Measurements from ENCODE around the gene DDX28.

DDX28 gene

DNA sequence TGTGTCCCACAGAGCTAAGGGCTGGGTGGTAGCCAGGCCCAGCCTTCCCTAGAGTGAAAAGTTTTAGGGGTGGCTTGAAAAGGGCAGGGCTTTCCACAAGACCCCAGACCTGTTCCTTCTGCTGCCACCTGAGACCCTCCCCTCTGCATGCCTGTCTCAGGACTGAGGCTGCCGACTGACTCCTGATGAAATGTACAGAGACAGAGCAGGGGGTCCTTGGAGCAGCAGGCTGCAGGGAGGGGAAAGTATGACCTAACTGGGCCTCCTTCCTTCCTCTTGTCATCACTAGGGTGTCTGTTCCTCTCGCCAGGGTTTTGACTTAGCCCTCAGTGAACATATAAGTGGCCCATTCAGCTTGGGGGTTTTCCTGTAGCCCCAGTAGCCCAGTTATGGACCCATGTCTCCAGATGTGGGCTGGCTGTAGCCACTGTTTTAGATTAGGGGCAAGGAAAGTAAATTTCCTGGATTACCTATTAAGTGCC, 47.3 kb upstream of the DDX28 start:
- peak; percentile 24 for DNase-seq (ENCODE audit: low read depth)
- TF ChIP-seq POLR2A (IDR thresholded peaks at IDR 0.05; ENCODE audit: extremely low read depth, insufficient read length) (no peak), MYC (IDR thresholded peaks at IDR 0.05; ENCODE audit: low read depth, low read length) (no peak)
- TF ChIP-seq, protein P1, sequence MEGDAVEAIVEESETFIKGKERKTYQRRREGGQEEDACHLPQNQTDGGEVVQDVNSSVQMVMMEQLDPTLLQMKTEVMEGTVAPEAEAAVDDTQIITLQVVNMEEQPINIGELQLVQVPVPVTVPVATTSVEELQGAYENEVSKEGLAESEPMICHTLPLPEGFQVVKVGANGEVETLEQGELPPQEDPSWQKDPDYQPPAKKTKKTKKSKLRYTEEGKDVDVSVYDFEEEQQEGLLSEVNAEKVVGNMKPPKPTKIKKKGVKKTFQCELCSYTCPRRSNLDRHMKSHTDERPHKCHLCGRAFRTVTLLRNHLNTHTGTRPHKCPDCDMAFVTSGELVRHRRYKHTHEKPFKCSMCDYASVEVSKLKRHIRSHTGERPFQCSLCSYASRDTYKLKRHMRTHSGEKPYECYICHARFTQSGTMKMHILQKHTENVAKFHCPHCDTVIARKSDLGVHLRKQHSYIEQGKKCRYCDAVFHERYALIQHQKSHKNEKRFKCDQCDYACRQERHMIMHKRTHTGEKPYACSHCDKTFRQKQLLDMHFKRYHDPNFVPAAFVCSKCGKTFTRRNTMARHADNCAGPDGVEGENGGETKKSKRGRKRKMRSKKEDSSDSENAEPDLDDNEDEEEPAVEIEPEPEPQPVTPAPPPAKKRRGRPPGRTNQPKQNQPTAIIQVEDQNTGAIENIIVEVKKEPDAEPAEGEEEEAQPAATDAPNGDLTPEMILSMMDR (IDR thresholded peaks at IDR 0.05; ENCODE audit: low read depth, low read length) = no peak
- TF ChIP-seq, protein P2, sequence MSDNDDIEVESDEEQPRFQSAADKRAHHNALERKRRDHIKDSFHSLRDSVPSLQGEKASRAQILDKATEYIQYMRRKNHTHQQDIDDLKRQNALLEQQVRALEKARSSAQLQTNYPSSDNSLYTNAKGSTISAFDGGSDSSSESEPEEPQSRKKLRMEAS (IDR thresholded peaks at IDR 0.05; ENCODE audit: low read depth, low read length) = no peak
- no peak overlapping the region for H3K4me3 ChIP-seq (ENCODE audit: low read depth, low read length)

DNA sequence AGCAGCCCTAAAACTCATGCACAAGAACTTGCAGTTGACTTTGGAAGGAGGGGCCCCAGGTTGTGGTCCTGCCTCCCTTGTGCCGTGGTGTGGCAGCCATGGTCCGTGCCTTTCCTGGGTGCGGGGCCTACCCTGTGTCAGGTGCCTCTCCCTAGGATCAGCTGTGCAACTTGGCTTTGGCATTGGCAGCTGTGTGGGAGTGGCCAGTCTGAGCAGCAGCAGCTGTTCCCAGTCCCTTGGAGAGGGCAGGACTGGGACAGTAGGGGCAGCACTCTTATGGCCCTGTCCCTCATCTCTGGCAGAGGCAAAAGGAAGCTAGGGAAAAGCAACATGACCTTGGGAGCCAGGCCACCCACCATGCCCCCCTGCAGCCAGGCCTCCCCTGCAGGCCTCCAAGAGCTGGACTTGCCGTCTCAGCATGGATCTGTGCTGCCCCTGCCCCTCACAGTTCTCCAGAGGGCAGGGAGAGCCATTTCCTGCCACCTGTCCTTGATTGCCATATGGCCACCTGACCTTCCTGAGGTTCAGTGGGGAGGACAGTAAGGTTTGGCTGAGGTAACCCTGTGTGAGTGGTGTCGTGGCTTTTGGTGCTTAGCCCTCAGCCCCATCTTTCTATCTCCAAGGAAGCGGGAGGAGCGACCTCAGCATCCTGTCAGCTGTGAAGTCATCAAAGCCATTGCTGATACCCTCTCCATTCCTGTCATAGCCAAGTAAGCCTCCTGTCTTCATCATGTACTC, 46.6 kb upstream of the DDX28 start:
- peak; percentile 67 for DNase-seq (ENCODE audit: low read depth)
- no peak overlapping the region for H3K4me3 ChIP-seq (ENCODE audit: low read depth, low read length)
- TF ChIP-seq POLR2A (IDR thresholded peaks at IDR 0.05; ENCODE audit: extremely low read depth, insufficient read length) (no peak), MYC (IDR thresholded peaks at IDR 0.05; ENCODE audit: low read depth, low read length) (no peak)
- TF ChIP-seq, protein P1 (IDR thresholded peaks at IDR 0.05; ENCODE audit: low read depth, low read length) = no peak
- TF ChIP-seq, protein P2 (IDR thresholded peaks at IDR 0.05; ENCODE audit: low read depth, low read length) = no peak

DNA sequence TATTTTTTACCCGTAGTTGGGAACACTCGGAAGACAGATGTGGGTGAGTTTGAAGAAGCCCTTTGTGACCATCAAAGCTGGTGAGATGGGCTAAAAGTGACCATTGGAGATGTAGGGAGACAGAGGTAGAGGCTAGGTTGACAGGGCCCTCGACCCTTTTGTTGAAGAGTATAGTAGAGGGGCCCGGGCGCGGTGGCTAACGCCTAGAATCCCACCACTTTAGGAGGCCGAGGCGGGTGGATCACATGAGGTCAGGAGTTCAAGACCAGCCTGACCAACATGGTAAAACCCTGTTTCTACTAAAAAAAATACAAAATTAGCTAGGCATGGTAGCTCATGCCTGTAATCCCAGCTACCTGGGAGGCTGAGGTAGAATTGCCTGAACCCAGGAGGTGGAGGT, 45.9 kb upstream of the DDX28 start:
- no peak overlapping the region for H3K4me3 ChIP-seq (ENCODE audit: low read depth, low read length)
- TF ChIP-seq MYC (IDR thresholded peaks at IDR 0.05; ENCODE audit: low read depth, low read length) (no peak), POLR2A (IDR thresholded peaks at IDR 0.05; ENCODE audit: extremely low read depth, insufficient read length) (no peak)
- TF ChIP-seq, protein P2 (IDR thresholded peaks at IDR 0.05; ENCODE audit: low read depth, low read length) = no peak
- TF ChIP-seq, protein P1 (IDR thresholded peaks at IDR 0.05; ENCODE audit: low read depth, low read length) = no peak
- no peak for DNase-seq (ENCODE audit: low read depth)

DNA sequence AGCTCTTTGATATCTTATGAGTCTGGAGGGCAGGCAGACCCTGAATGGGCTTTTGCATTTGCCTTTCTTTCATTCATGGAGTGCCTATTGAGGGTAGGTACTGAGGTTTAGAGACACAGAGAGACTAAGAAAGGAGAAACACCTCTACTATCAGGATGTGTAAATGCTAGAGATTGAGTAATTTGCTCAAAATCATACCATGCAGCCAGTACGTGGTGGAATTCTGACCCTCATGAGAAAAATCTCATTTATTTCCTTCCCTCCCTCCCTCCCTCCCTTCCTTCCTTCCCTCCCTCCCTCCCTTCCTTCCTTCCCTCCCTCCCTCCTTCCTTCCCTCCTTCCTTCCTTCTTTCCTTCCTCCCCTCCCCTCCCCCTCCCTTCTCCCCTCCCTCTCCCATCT, 43.7 kb upstream of the DDX28 start:
- TF ChIP-seq, protein P2 (IDR thresholded peaks at IDR 0.05; ENCODE audit: low read depth, low read length) = no peak
- TF ChIP-seq, protein P1 (IDR thresholded peaks at IDR 0.05; ENCODE audit: low read depth, low read length) = no peak
- TF ChIP-seq MYC (IDR thresholded peaks at IDR 0.05; ENCODE audit: low read depth, low read length) (no peak), POLR2A (IDR thresholded peaks at IDR 0.05; ENCODE audit: extremely low read depth, insufficient read length) (no peak)
- H3K4me3 ChIP-seq (ENCODE audit: low read depth, low read length) = no peak overlapping the region
- no peak for DNase-seq (ENCODE audit: low read depth)

DNA sequence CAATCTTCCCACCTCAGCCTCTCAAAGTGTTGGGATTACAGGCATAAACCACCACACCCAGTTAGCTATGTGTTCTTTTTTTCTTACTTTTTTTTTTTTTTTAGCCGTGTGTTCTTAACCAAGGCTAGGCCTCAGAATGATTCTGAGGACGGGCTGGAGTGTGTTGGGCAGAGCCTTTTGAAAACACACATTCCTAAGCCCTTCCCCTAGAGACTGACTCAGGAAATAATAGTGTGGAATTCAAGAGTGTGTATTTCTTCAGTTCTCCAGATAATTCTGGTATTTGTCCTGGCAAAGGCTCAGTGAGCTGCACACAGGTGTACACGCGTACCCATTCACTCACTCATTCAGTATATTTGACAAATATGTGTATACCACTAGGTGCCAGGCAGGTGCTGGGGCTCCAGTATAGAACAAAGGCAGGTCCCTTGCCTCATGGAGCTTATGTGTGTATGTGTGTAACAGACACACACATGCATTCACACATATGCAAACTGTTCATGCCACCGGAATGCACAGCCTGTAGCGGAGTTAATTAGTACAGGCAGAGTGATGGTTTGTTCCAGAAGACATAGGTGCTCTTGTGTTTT, 42.8 kb upstream of the DDX28 start:
- no peak for TF ChIP-seq POLR2A (IDR thresholded peaks at IDR 0.05; ENCODE audit: extremely low read depth, insufficient read length)
- TF ChIP-seq, protein P1 (IDR thresholded peaks at IDR 0.05; ENCODE audit: low read depth, low read length) = no peak
- no peak for TF ChIP-seq MYC (IDR thresholded peaks at IDR 0.05; ENCODE audit: low read depth, low read length)
- TF ChIP-seq, protein P2 (IDR thresholded peaks at IDR 0.05; ENCODE audit: low read depth, low read length) = no peak
- H3K4me3 ChIP-seq (ENCODE audit: low read depth, low read length) = no peak overlapping the region
- DNase-seq (ENCODE audit: low read depth) = no peak

All from NB4 (cell line).